Fibroblast of skin of back (primary cell): ENCODE results near the gene CRYGN.
A peak's percentile ranks its signal among the peaks of the same experiment; 100 is the strongest.

Experiments
- DNase-seq: peaks from one replicate; pipeline ENCODE4 v3.0.0-alpha.2; 2013

Gene CRYGN

GRCh38 chr7:151459726-151460473 lies 20.0 kb upstream of the CRYGN start:
- peak; percentile 95 for DNase-seq

- no peak for DNase-seq
Measured at GRCh38 chr7:151457534-151457933, 17.6 kb upstream of the CRYGN start.

GRCh38 chr7:151456782-151457181 lies 16.8 kb upstream of the CRYGN start:
- no peak for DNase-seq

GRCh38 chr7:151456276-151456675 lies 16.3 kb upstream of the CRYGN start:
- no peak for DNase-seq

- DNase-seq: no peak
Measured at GRCh38 chr7:151455690-151456089, 15.7 kb upstream of the CRYGN start.

GRCh38 chr7:151454932-151455530 lies 15.1 kb upstream of the CRYGN start:
- DNase-seq: no peak

GRCh38 chr7:151454305-151454704 lies 14.4 kb upstream of the CRYGN start:
- DNase-seq: peak; percentile 46

- DNase-seq: no peak
Measured at GRCh38 chr7:151453326-151453791, 13.4 kb upstream of the CRYGN start.

GRCh38 chr7:151452680-151453325 lies 12.9 kb upstream of the CRYGN start:
- DNase-seq: no peak

GRCh38 chr7:151451626-151452571 lies 12.0 kb upstream of the CRYGN start:
- DNase-seq: no peak

GRCh38 chr7:151451156-151451555 lies 11.2 kb upstream of the CRYGN start:
- DNase-seq: no peak

GRCh38 chr7:151449990-151450389 lies 10.0 kb upstream of the CRYGN start:
- DNase-seq: no peak

- DNase-seq: peak; percentile 58
Measured at GRCh38 chr7:151448261-151449252, 8.6 kb upstream of the CRYGN start.

- DNase-seq: no peak
Measured at GRCh38 chr7:151447901-151448260, 7.9 kb upstream of the CRYGN start.

GRCh38 chr7:151447312-151447711 lies 7.4 kb upstream of the CRYGN start:
- no peak for DNase-seq

GRCh38 chr7:151446412-151446811 lies 6.5 kb upstream of the CRYGN start:
- no peak for DNase-seq

GRCh38 chr7:151444632-151445031 lies 4.7 kb upstream of the CRYGN start:
- DNase-seq: no peak

- no peak for DNase-seq
Measured at GRCh38 chr7:151442776-151443496, 3.0 kb upstream of the CRYGN start.

- no peak for DNase-seq
Measured at GRCh38 chr7:151440799-151441445, 981 bp upstream of the CRYGN start.
